Liver (tissue), 9 donors: ENCODE measurements around the gene KLF5. TPM values are rescaled to one million over a fixed set of nuclear protein-coding genes. Genes with fewer than 3 reads are reported as not detected.

Experiments used
- DNase-seq: peaks from one replicate; pipeline ENCODE4 v3.0.0-alpha.2; 2017; ENCODE audit warnings: low spot score
- H3K27ac ChIP-seq, 2 donors: one replicate each; pipeline ENCODE4 v1.7.0; 2013; ENCODE audit warnings: inconsistent platforms in 2 of 2, low read length in 2 of 2, control low read depth in 1 of 2, low read depth in 1 of 2, mild to moderate bottlenecking in 1 of 2
- H3K27me3 ChIP-seq, 4 donors: one replicate each; pipeline versions ENCODE4 v1.6.1 to v1.7.0; 2013; ENCODE audit warnings: low read length in 3 of 4, inconsistent platforms in 1 of 4, mild to moderate bottlenecking in 1 of 4, moderate library complexity in 1 of 4; ENCODE audit not compliant: control insufficient read depth in 4 of 4, insufficient read depth in 4 of 4
- H3K36me3 ChIP-seq, 4 donors: one replicate each; pipeline versions ENCODE4 v1.6.1 to v1.7.0; 2013; ENCODE audit warnings: low read length in 3 of 4, mild to moderate bottlenecking in 3 of 4, low read depth in 1 of 4, moderate library complexity in 1 of 4; ENCODE audit not compliant: control insufficient read depth in 4 of 4, insufficient read depth in 3 of 4
- H3K4me1 ChIP-seq, 4 donors: one replicate each; pipeline versions ENCODE4 v1.6.1 to v1.7.0; 2013; ENCODE audit warnings: low read length in 3 of 4, mild to moderate bottlenecking in 3 of 4, moderate library complexity in 1 of 4; ENCODE audit not compliant: control insufficient read depth in 4 of 4, insufficient read depth in 4 of 4
- H3K4me3 ChIP-seq, 3 donors: one replicate each; pipeline versions ENCODE4 v1.6.1 to v1.7.0; 2013; ENCODE audit warnings: low read length in 3 of 3, control low read depth in 1 of 3, low read depth in 1 of 3, mild to moderate bottlenecking in 1 of 3
- H3K9ac ChIP-seq, 2 donors: one replicate each; pipeline ENCODE4 v1.7.0; 2013; ENCODE audit warnings: low read length in 2 of 2, mild to moderate bottlenecking in 2 of 2, moderate library complexity in 2 of 2, control low read depth in 1 of 2, low read depth in 1 of 2
- H3K9me3 ChIP-seq, 4 donors: one replicate each; pipeline versions ENCODE4 v1.6.1 to v1.7.0; 2013; ENCODE audit warnings: low read length in 3 of 4; ENCODE audit not compliant: control insufficient read depth in 4 of 4
- EGR1 ChIP-seq, 2 donors: IDR thresholded peaks; 2 replicates each; pipeline ENCODE4 v1.6.1; 2016 to 2018; ENCODE audit warnings: antibody characterized with exemption in 2 of 2, low read depth in 2 of 2
- FOXA1 ChIP-seq: IDR thresholded peaks from 2 replicates; pipeline ENCODE4 v1.6.1; 2016; ENCODE audit warnings: antibody characterized with exemption
- FOXA2 ChIP-seq: IDR thresholded peaks from 2 replicates; pipeline ENCODE4 v1.6.1; 2016; ENCODE audit warnings: antibody characterized with exemption
- GABPA ChIP-seq, 2 donors: IDR thresholded peaks in 1 of 2; conservative IDR thresholded peaks in 1 of 2; 2 replicates each; pipeline ENCODE4 v1.6.1; 2016; ENCODE audit warnings: antibody characterized with exemption in 2 of 2, mild to moderate bottlenecking in 1 of 2, moderate library complexity in 1 of 2
- HNF4A ChIP-seq, 2 donors: conservative IDR thresholded peaks; 2 replicates each; pipeline ENCODE4 v1.6.1; 2016; ENCODE audit warnings: antibody characterized with exemption in 2 of 2, mild to moderate bottlenecking in 2 of 2
- HNF4G ChIP-seq: IDR thresholded peaks from 2 replicates; pipeline ENCODE4 v1.6.1; 2016; ENCODE audit warnings: antibody characterized with exemption
- JUND ChIP-seq, 2 donors: IDR thresholded peaks; 2 replicates each; pipeline ENCODE4 v1.6.1; 2016; ENCODE audit warnings: antibody characterized with exemption in 2 of 2
- NR2F2 ChIP-seq: IDR thresholded peaks from 2 replicates; pipeline ENCODE4 v1.6.1; 2016; ENCODE audit warnings: antibody characterized with exemption
- RAD21 ChIP-seq, 2 donors: IDR thresholded peaks; 2 replicates each; pipeline ENCODE4 v1.6.1; 2016; ENCODE audit warnings: antibody characterized with exemption in 2 of 2, mild to moderate bottlenecking in 2 of 2
- RXRA ChIP-seq, 2 donors: IDR thresholded peaks; 2 replicates each; pipeline ENCODE4 v1.6.1; 2017 to 2018; ENCODE audit warnings: antibody characterized with exemption in 2 of 2, mild to moderate bottlenecking in 1 of 2
- SP1 ChIP-seq: IDR thresholded peaks from 2 replicates; pipeline ENCODE4 v1.6.1; 2018; ENCODE audit warnings: antibody characterized with exemption, mild to moderate bottlenecking
- YY1 ChIP-seq: IDR thresholded peaks from 2 replicates; pipeline ENCODE4 v1.6.1; 2016; ENCODE audit warnings: antibody characterized with exemption, mild to moderate bottlenecking
- WGBS: extraction: QIAGEN DNeasy Blood & Tissue Kit; methylation state at CpG from one replicate; pipeline ENCODE4 v1.1.7; 2013; 5-methylcytosine and 5-hydroxymethylcytosine counted together
- polyA plus RNA-seq, 2 donors: library from polyadenylated mRNA; stranded (reverse) in 1 of 2; unstranded in 1 of 2; fragments of 200-250 nt in 1 of 2; fragments of >200 nt in 1 of 2; fragmentation: Nextera tagmentation in 1 of 2; extraction: Ambion mirVana in 1 of 2; gene quantifications; one replicate each; pipeline versions ENCODE4 v1.2.1 to v1.2.3, GENCODE V29; 2013 to 2015
- total RNA-seq, 2 donors: library from RNA; depleted of rRNA; stranded (reverse); fragments of >200 nt; gene quantifications; one replicate each; pipeline ENCODE4 v1.2.3, GENCODE V29; 2014
- TF ChIP-seq, protein P1 (sequence below): fragments of 150-350 bp; IDR thresholded peaks from 2 replicates; pipeline ENCODE4 v1.5.1; 2017; ENCODE audit warnings: improper control_type of control experiment, low read depth, low read length; ENCODE audit not compliant: missing input control
- TF ChIP-seq, protein P2 (sequence below): IDR thresholded peaks from 2 replicates; pipeline ENCODE4 v1.6.1; 2016; ENCODE audit warnings: antibody characterized with exemption, mild to moderate bottlenecking
- TF ChIP-seq, protein P3 (sequence below): IDR thresholded peaks from 2 replicates; pipeline ENCODE4 v1.6.1; 2016; ENCODE audit warnings: antibody characterized with exemption
- TF ChIP-seq, protein P4 (sequence below): IDR thresholded peaks from 2 replicates; pipeline ENCODE4 v1.6.1; 2016; ENCODE audit warnings: antibody characterized with exemption
- donor health status: healthy.
- donor health status: healthy.
- donor health status: healthy.
- donor health status: healthy.
- donor health status: healthy.

KLF5 gene
- total and polyA plus RNA-seq, 4 donors = 0.25 to 0.61 (median 0.36) TPM

DNA sequence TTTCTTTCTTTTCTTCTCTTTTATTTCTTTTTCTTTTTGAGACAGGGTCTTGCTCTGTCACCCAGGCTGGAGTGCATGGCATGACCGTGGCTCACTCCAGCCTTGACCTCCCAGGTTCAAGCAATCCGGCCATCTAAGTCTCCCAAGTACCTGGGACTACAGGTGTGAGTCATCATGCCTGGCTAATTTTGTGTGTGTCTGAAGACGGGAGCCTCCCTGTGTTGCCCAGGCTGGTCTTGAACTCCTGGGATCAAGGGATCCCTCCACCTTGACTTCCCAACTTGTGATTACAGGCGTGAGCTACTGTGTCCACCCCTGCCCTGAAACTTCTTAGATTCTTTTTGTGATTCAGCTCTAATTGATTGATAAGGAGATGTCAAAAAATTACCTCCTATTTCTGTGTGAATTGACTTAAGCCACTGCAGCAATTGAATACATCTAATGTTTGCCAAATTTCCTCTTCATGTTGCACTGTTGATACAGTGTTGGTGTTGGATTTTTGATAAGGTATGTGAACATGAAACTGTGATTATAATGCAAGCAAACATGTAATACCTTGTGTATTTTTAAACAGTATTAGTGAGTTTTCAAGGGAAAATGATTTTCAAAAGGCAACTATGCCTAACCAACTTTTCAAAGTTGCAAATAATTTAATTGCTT is 22.6 kb downstream of the KLF5 start:
- Histone ChIP-seq H3K27ac (no peak overlapping the region), H3K36me3 (no peaks in the 10 kb centered on the region), H3K9me3 (no peaks in the 10 kb centered on the region), H3K27me3 (no peaks in the 10 kb centered on the region), H3K4me1 (no peaks in the 10 kb centered on the region), H3K4me3 (no peak overlapping the region), H3K9ac (no peak overlapping the region)
- DNase-seq = no peak
- WGBS = 76% methylated on average over 4 of the region's 4 CpGs
- TF ChIP-seq, protein P1, sequence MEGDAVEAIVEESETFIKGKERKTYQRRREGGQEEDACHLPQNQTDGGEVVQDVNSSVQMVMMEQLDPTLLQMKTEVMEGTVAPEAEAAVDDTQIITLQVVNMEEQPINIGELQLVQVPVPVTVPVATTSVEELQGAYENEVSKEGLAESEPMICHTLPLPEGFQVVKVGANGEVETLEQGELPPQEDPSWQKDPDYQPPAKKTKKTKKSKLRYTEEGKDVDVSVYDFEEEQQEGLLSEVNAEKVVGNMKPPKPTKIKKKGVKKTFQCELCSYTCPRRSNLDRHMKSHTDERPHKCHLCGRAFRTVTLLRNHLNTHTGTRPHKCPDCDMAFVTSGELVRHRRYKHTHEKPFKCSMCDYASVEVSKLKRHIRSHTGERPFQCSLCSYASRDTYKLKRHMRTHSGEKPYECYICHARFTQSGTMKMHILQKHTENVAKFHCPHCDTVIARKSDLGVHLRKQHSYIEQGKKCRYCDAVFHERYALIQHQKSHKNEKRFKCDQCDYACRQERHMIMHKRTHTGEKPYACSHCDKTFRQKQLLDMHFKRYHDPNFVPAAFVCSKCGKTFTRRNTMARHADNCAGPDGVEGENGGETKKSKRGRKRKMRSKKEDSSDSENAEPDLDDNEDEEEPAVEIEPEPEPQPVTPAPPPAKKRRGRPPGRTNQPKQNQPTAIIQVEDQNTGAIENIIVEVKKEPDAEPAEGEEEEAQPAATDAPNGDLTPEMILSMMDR = no peak
- TF ChIP-seq EGR1 (IDR thresholded peaks at IDR 0.05; ENCODE audit: low read depth in 2 of 2) (no peak), YY1 (no peak), HNF4G (no peak), SP1 (no peak), JUND (IDR thresholded peaks at IDR 0.05) (no peak), FOXA2 (no peak), GABPA (IDR thresholded peaks at IDR 0.05 in 1 of 2, conservative IDR thresholded peaks at IDR 0.05 in 1 of 2) (no peak)

DNA sequence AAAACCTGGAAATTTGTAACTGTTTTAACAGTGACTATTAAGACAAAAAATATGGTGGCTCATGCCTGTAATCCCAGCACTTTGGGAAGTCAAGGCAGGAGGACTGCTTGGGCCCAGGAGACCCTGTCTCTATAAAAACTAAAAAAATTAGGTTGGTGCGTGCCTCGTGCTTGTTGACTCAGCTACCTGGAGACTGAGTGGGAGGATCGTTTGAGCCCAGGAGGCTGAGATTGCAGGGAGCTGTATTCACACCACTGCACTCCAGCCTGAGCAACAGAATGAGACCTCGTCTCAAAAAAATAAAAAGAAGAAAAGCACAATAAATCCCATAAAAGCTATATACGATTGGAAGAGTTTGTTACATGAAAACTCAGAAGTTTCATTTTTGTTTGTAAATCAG is 23.7 kb downstream of the KLF5 start:
- Histone ChIP-seq H3K9me3 (no peaks in the 10 kb centered on the region), H3K4me3 (no peak overlapping the region), H3K9ac (no peak overlapping the region), H3K4me1 (no peaks in the 10 kb centered on the region), H3K27me3 (no peaks in the 10 kb centered on the region), H3K36me3 (no peaks in the 10 kb centered on the region), H3K27ac (no peak overlapping the region)
- no peak for DNase-seq
- no peak for TF ChIP-seq RAD21 (IDR thresholded peaks at IDR 0.05)
- TF ChIP-seq FOXA1 = no peak
- TF ChIP-seq, protein P2, sequence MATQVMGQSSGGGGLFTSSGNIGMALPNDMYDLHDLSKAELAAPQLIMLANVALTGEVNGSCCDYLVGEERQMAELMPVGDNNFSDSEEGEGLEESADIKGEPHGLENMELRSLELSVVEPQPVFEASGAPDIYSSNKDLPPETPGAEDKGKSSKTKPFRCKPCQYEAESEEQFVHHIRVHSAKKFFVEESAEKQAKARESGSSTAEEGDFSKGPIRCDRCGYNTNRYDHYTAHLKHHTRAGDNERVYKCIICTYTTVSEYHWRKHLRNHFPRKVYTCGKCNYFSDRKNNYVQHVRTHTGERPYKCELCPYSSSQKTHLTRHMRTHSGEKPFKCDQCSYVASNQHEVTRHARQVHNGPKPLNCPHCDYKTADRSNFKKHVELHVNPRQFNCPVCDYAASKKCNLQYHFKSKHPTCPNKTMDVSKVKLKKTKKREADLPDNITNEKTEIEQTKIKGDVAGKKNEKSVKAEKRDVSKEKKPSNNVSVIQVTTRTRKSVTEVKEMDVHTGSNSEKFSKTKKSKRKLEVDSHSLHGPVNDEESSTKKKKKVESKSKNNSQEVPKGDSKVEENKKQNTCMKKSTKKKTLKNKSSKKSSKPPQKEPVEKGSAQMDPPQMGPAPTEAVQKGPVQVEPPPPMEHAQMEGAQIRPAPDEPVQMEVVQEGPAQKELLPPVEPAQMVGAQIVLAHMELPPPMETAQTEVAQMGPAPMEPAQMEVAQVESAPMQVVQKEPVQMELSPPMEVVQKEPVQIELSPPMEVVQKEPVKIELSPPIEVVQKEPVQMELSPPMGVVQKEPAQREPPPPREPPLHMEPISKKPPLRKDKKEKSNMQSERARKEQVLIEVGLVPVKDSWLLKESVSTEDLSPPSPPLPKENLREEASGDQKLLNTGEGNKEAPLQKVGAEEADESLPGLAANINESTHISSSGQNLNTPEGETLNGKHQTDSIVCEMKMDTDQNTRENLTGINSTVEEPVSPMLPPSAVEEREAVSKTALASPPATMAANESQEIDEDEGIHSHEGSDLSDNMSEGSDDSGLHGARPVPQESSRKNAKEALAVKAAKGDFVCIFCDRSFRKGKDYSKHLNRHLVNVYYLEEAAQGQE = no peak
- TF ChIP-seq, protein P1 = no peak
- TF ChIP-seq, protein P3, sequence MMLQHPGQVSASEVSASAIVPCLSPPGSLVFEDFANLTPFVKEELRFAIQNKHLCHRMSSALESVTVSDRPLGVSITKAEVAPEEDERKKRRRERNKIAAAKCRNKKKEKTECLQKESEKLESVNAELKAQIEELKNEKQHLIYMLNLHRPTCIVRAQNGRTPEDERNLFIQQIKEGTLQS = no peak
- TF ChIP-seq SP1 = no peak
- no peak for TF ChIP-seq HNF4A (conservative IDR thresholded peaks at IDR 0.05)
- no peak for TF ChIP-seq HNF4G
- no peak for TF ChIP-seq GABPA (IDR thresholded peaks at IDR 0.05 in 1 of 2, conservative IDR thresholded peaks at IDR 0.05 in 1 of 2)
- TF ChIP-seq YY1 = no peak
- TF ChIP-seq NR2F2 = no peak
- TF ChIP-seq RXRA (IDR thresholded peaks at IDR 0.05) = no peak
- TF ChIP-seq, protein P4, sequence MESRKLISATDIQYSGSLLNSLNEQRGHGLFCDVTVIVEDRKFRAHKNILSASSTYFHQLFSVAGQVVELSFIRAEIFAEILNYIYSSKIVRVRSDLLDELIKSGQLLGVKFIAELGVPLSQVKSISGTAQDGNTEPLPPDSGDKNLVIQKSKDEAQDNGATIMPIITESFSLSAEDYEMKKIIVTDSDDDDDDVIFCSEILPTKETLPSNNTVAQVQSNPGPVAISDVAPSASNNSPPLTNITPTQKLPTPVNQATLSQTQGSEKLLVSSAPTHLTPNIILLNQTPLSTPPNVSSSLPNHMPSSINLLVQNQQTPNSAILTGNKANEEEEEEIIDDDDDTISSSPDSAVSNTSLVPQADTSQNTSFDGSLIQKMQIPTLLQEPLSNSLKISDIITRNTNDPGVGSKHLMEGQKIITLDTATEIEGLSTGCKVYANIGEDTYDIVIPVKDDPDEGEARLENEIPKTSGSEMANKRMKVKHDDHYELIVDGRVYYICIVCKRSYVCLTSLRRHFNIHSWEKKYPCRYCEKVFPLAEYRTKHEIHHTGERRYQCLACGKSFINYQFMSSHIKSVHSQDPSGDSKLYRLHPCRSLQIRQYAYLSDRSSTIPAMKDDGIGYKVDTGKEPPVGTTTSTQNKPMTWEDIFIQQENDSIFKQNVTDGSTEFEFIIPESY = no peak
- TF ChIP-seq FOXA2 = no peak
- WGBS = 57% methylated on average over 5 of the region's 5 CpGs
